ENCODE data around the gene KRTAP23-1.

KRTAP23-1 gene

GRCh38 chr21:30372139-30372770 is 23.8 kb upstream of the KRTAP23-1 start, which contains the start of gene KRTAP13-2:
Gene KRTAP13-2 (minus strand): TSS chr21:30372271. CDS start chr21:30372213, 58 bp downstream.
- H4K20me1 ChIP-seq (ENCODE audit: insufficient read depth): no peaks in the 10 kb centered on the region
- TF ChIP-seq, protein P1, sequence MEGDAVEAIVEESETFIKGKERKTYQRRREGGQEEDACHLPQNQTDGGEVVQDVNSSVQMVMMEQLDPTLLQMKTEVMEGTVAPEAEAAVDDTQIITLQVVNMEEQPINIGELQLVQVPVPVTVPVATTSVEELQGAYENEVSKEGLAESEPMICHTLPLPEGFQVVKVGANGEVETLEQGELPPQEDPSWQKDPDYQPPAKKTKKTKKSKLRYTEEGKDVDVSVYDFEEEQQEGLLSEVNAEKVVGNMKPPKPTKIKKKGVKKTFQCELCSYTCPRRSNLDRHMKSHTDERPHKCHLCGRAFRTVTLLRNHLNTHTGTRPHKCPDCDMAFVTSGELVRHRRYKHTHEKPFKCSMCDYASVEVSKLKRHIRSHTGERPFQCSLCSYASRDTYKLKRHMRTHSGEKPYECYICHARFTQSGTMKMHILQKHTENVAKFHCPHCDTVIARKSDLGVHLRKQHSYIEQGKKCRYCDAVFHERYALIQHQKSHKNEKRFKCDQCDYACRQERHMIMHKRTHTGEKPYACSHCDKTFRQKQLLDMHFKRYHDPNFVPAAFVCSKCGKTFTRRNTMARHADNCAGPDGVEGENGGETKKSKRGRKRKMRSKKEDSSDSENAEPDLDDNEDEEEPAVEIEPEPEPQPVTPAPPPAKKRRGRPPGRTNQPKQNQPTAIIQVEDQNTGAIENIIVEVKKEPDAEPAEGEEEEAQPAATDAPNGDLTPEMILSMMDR (conservative IDR thresholded peaks at IDR 0.05; ENCODE audit: low read depth, low read length): no peak
- H3K9ac ChIP-seq: no peak within 1 kb of the TSS
- no peak within 1 kb of the TSS for H2AFZ ChIP-seq (ENCODE audit: low read depth)
- no peaks in the 10 kb centered on the region for H3K36me3 ChIP-seq (ENCODE audit: insufficient read depth)
- no peaks in the 10 kb centered on the region for H3K27me3 ChIP-seq (ENCODE audit: insufficient read depth, low read depth)
- no peak within 1 kb of the TSS for H3K27ac ChIP-seq
- no peak within 1 kb of the TSS for H3K4me2 ChIP-seq
- no peaks in the 10 kb centered on the region for H3K4me1 ChIP-seq (ENCODE audit: low read depth, poor library complexity, severe bottlenecking)
- H3K4me3 ChIP-seq (IDR thresholded peaks at IDR 0.05; ENCODE audit: insufficient read depth, low read depth, low read length): no peak within 1 kb of the TSS
- no peaks in the 10 kb centered on the region for H3K79me2 ChIP-seq (ENCODE audit: insufficient read depth, low read depth)

GRCh38 chr21:30355906-30356305 is 7.5 kb upstream of the KRTAP23-1 start:
- Histone ChIP-seq H3K4me1 (ENCODE audit: low read depth, poor library complexity, severe bottlenecking) (no peaks in the 10 kb centered on the region), H3K9ac (no peak overlapping the region), H3K27ac (no peak overlapping the region), H3K36me3 (ENCODE audit: insufficient read depth) (no peaks in the 10 kb centered on the region; the same call in 1 of the 2 replicates), H2AFZ (ENCODE audit: low read depth) (no peak overlapping the region), H3K27me3 (ENCODE audit: insufficient read depth, low read depth) (no peaks in the 10 kb centered on the region), H3K4me2 (no peak overlapping the region), H3K4me3 (IDR thresholded peaks at IDR 0.05; ENCODE audit: insufficient read depth, low read depth, low read length) (no peak overlapping the region), H3K79me2 (ENCODE audit: insufficient read depth, low read depth) (no peaks in the 10 kb centered on the region), H4K20me1 (ENCODE audit: insufficient read depth) (no peaks in the 10 kb centered on the region)
- TF ChIP-seq, protein P1 (conservative IDR thresholded peaks at IDR 0.05; ENCODE audit: low read depth, low read length): no peak

DNA sequence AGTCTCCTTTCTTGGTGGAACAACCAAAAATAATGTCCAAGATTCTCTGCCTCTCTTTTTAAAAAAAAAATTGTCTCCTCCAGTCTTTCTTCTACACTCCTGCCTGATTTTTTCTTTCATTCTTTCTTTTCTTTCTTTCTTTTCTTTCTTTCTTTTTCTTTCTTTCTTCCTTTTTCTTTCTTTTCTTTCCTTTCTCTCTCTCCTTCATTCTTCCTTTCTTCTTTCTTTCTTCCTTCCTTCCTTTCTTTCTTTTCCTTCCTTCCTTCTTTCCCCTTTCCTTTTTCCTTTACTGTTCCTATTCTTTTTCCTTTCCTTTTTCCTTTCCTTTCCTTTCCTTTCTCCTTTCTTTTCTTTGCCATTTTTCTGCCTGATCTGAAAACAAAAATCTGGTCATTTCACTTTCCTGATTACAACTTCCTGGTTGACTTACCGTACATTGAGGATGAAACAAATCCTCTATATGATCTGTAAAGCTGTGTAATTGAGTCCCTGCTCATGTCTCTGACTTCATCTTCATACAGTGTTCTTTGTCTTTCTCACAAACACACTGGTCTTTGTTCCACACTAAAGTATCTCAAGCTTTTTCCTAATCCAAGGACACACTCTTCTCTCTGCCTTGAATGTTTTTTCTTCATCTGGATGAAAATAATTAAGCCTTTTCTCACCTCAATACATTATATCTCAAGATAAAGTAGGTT is 6.1 kb upstream of the KRTAP23-1 start:
- Histone ChIP-seq H3K4me2 (no peak overlapping the region), H3K27me3 (ENCODE audit: insufficient read depth, low read depth) (no peaks in the 10 kb centered on the region), H3K9ac (no peak overlapping the region), H3K27ac (no peak overlapping the region), H2AFZ (ENCODE audit: low read depth) (no peak overlapping the region), H3K79me2 (ENCODE audit: insufficient read depth, low read depth) (no peaks in the 10 kb centered on the region), H4K20me1 (ENCODE audit: insufficient read depth) (no peaks in the 10 kb centered on the region), H3K36me3 (ENCODE audit: insufficient read depth) (no peaks in the 10 kb centered on the region; the same call in 1 of the 2 replicates), H3K4me1 (ENCODE audit: low read depth, poor library complexity, severe bottlenecking) (no peaks in the 10 kb centered on the region), H3K4me3 (IDR thresholded peaks at IDR 0.05; ENCODE audit: insufficient read depth, low read depth, low read length) (no peak overlapping the region)
- TF ChIP-seq, protein P1 (conservative IDR thresholded peaks at IDR 0.05; ENCODE audit: low read depth, low read length): no peak

DNA sequence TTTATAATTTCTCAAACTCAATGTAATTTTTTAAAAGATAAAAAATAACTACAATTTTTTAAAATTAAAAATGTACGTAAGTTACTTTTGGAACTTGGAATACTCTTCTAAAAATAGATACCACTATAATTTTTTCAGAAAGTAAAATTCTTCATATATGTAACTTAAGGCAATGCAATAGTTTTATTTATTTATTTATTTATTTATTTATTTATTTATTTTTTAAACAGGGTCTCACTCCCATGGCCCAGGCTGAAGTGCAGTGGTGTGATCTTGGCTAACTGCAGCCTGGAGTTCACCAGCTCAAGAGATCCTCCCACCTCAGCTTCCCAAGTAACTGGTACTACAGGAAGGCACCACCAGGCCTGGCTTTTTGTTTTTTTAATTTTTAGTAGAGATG is 3.1 kb upstream of the KRTAP23-1 start:
- no peak overlapping the region for H3K4me2 ChIP-seq
- H4K20me1 ChIP-seq (ENCODE audit: insufficient read depth): no peaks in the 10 kb centered on the region
- H3K4me1 ChIP-seq (ENCODE audit: low read depth, poor library complexity, severe bottlenecking): no peaks in the 10 kb centered on the region
- H3K9ac ChIP-seq: no peak overlapping the region
- TF ChIP-seq, protein P1 (conservative IDR thresholded peaks at IDR 0.05; ENCODE audit: low read depth, low read length): no peak
- H2AFZ ChIP-seq (ENCODE audit: low read depth): no peak overlapping the region
- no peak overlapping the region for H3K4me3 ChIP-seq (IDR thresholded peaks at IDR 0.05; ENCODE audit: insufficient read depth, low read depth, low read length)
- H3K36me3 ChIP-seq (ENCODE audit: insufficient read depth): no peaks in the 10 kb centered on the region; the same call in 1 of the 2 replicates
- no peaks in the 10 kb centered on the region for H3K27me3 ChIP-seq (ENCODE audit: insufficient read depth, low read depth)
- no peaks in the 10 kb centered on the region for H3K79me2 ChIP-seq (ENCODE audit: insufficient read depth, low read depth)
- no peak overlapping the region for H3K27ac ChIP-seq
